Measurements from ENCODE around the gene SYNDIG1.

The SYNDIG1 gene

DNA sequence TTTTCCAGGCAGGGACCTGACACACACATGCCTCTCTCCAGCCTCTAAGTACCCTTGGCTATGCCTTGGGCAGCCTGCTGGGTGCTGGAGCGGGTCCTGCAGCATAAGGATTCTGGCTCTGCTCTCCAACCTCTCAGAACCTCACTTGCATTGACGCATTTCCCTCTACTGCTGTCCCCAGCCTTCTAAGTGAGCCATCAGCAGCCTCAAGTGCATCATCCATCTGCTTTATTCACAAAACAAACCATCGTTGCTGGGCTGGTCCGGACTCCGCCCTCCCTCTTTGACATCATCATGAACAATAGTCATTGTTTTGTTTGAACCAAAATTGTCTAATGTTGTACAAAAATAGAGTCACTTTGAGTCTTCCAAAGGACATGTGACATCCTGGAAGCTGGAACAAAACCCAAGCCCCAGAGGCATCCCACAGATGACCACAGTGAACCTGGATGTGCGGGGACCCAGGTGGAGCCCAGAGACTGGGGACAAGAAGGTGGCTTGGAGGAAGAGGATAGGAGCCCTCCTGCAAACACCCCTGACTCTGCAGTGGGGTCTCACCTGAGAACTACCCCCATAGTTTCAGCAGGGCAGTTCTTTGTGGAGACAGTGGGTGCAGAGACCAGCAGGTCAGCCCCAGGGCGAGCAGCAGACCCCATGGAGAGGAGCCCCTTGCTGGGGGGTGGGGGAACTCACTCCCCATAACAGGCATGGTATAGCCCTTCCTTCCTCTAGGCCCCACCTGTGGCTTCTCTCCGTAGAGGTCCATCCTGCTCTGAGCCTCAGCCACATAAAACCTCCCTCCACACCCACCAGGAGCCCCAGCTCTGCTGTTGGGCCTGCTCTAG lies 230.1 kb downstream of the SYNDIG1 start:
- no peak for DNase-seq

- no peak for DNase-seq
These were observed 230.9 kb downstream of the SYNDIG1 start for GRCh38 chr20:24700166-24700860.

DNA sequence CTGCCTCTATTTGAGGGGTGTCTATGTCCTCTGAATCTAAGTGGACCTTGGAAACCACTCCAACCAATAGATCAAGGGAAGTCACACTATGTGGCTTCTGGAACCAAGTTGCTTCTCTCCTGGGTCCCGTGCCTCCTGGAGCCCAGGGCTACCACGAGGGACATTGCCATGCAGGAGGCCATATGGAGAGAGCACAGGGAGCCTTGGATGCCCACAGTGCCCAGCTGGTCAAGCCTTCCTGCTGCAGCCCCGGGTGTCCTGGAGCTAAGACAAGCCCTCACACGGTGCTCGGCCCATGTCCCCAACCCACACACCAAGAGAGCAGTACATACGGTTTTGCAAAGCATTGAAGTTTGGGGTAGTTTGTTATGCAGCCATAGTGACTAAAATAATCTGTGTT lies 231.6 kb downstream of the SYNDIG1 start:
- no peak for DNase-seq

GRCh38 chr20:24701668-24702067 lies 232.2 kb downstream of the SYNDIG1 start:
- DNase-seq, result no peak

DNA sequence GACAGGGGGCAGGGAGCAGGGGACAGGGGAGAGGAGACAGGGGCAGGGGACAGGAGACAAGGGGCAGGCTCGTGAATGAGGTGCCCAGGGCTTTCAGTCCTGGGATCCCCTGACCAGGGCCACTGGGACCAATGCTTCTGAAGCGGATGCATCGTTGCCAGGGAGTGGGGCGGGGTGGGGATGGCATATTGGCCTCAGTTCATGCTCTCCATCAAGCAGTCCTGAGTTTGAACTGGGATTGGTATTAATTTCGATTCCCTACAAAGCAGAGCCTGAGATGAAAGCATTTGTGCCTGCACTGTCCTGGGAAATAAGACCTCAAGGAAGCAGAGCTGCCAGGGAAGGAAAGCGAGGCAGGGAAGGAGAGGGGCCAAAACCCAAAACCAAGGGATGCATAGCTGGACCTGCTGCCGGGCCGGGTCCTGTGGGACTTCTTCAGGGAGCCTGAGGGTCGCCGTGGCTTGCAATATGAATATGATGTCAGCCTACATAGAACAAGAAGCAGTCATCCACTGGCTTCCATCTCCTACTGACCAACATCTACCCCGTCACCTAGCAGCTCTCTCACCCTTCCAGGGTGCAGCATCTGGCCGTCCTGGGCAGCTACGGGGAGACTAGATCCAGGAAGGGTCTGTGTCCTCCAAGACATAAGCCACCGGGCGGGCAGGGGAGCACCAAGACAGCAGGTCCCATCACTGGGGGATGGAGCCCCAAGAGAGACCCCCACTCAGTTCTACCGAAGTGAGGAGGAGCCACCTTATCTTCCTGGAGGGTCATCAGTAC lies 233.3 kb downstream of the SYNDIG1 start:
- no peak for DNase-seq

- no peak for DNase-seq
These were observed 233.8 kb downstream of the SYNDIG1 start for GRCh38 chr20:24703284-24703610.

DNA sequence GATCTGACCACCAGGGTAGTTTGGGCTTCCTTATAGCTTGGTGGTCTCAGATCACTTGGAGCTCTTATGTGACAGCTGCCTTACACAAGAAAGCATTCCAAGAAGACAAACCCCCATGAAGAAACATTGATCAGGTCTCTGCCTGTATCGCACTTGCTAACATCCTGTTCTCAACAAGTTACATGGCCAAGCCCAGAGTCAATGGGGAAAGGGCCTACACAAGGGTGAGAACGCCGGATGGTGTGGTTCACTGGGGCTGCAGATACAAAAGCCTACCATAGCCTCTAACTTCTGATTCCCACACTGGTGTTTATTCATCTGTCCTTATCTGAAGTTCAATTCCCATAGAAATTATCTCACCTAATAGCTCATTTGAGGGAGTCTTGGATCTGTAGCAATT lies 235.5 kb downstream of the SYNDIG1 start:
- no peak for DNase-seq

DNA sequence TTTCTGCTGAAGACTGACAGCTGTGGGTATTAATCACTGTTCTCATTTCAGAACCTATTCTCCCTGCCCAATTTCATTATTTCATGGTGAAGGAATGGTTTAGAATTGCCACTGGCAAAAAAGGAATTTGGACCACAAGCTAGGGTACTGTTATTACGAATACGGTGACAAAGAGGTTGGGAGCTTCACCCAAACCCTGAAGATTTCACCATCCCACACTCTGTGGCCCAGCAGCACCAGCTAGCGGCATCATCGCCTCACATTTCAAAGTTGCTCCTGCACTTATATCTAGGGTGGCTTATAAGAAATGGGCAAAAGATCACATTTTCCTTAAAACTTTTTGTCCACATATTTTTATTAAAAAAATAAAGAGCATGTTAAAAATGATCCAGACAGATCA lies 236.1 kb downstream of the SYNDIG1 start:
- DNase-seq, result no peak

- DNase-seq, result no peak
These were observed 239.2 kb downstream of the SYNDIG1 start for GRCh38 chr20:24708411-24709295.

All from GOT3 (cell line).